ENCODE data around the gene EPHA1. TPM values are rescaled to one million over a fixed set of nuclear protein-coding genes. Genes with fewer than 3 reads are reported as not detected.

Gene EPHA1
- total RNA-seq, 5 donors from 2014 or later (not counting 1 experiment from before 2014, with no cell fraction given) = 23.8 to 49.8 (median 43.5) TPM

DNA sequence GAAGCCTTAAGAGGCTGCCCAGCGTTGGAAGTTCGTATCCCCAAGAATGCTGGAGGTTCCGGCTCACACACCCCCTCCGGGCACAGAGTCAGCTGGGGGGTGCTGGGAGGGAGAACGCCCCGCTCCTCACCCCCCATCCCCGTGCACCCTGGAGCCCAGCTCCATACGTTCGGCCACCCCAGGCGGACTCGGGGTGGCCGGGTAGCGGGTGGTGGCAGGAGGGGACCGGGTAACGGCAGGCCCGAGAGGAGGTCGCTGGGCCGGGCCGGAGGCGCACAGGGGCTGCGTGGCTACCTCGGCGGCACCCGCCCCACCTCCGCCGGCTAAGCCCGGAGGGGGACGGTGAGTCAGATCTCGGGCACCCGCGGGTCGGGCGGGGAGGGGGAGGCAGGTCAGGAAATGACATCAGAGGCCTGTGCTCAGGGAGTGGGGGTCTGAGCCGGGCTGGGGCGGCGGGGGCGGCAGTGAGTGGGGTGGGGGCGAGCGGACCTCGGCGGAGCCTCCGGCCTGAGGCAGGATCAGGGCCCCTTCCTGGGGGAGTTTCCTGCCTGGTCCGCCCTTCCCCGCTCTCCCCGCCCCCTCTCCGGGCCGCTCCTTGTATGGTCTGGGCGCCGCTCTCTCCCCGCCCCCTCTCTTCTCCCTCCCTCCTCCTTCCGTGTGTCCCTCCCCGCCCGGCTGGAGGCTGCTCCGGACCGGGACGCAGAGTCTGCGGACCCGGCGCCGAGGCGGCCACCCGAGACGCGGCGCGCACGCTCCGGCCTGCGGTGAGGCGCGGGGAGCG is 27.8 kb downstream of the EPHA1 start, which contains the start of gene ZYX:
Gene ZYX (plus strand): TSS at position 700 of the 781 bp plus-strand sequence. CDS start 227 bp downstream, outside the sequence.
- ATAC-seq (replicated peaks in 1 of 4) (peak; percentile 74 to 81 (median 78)), DNase-seq (peak; percentile 62 to 92 (median 77))
- H3K36me3 Mint-ChIP-seq = no peaks in the 10 kb centered on the region
- 2% methylated on average over 51 of the region's 72 CpGs for WGBS (ENCODE audit: insufficient coverage)
- peak within 1 kb of the TSS in 2 of 3 donors; percentile 89 to 92 for H3K4me3 Mint-ChIP-seq
- H3K27ac ChIP-seq (ENCODE audit: low read length) = peak within 1 kb of the TSS; percentile 97
- peaks cover 14 to 84% of the 10 kb centered on the region in 2 experiments for H3K4me1 ChIP-seq (ENCODE audit: control insufficient read depth in 1 of 2, extremely low read depth in 1 of 2, insufficient read depth in 2 of 2, low read length in 2 of 2)
- H3K27ac Mint-ChIP-seq = peak within 1 kb of the TSS; percentile 96 to 97
- POLR2A ChIA-PET = interaction anchor here in 1 of 2 donors (0.5 kb wide), 1 partner anchor 48 kb away, joined by 3 read pairs; no protein-coding TSS in a partner anchor
- H3K4me1 Mint-ChIP-seq = peaks cover 38 to 39% (median 38%) of the 10 kb centered on the region in 3 donors
- H3K4me3 ChIP-seq (ENCODE audit: control insufficient read depth in 1 of 2, extremely low read depth in 1 of 2, low read length in 1 of 2) = peak within 1 kb of the TSS; percentile 82 to 100
- no peaks in the 10 kb centered on the region for H3K9me3 ChIP-seq
- no peaks in the 10 kb centered on the region for H3K27me3 Mint-ChIP-seq
- peaks cover 0 to 5% of the 10 kb centered on the region in 2 donors for H3K36me3 ChIP-seq (ENCODE audit: control insufficient read depth in 2 of 2, extremely low read depth in 1 of 2, insufficient read depth in 1 of 2, low read length in 1 of 2)
- H3K27me3 ChIP-seq (replicated peaks in 1 of 2; ENCODE audit: control insufficient read depth in 2 of 2, extremely low read depth in 1 of 2, insufficient read depth in 2 of 2, low read length in 1 of 2) = no peaks in the 10 kb centered on the region
- H3K9me3 Mint-ChIP-seq = no peaks in the 10 kb centered on the region
- CTCF ChIA-PET = interaction anchor here (0.5 to 2.7 kb wide), 28 partner anchors 11 to 570 kb away, joined by 3 to 19 read pairs (median 4); partner anchors contain the start of gene CASP2 (in 1 of the 2)

DNA sequence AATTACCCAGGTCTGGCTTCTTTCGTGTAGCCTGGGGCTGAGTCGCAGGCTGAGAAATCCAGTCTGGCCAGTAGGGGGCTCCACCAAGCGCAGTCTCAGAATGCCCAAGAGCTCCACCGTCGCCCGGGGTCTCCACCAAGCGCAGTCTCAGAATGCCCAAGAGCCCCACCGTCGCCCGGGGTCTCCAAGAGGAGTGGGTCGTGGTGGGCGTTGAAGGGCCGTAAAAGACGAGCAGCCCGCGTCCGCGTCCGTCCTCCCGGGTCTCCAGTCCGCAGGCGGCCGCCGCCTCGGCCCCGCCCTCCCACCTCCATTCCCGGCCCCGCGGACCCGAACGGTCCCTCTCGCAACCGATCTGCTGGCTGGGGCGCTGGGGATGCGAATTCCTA is 28.4 kb downstream of the EPHA1 start:
- Histone ChIP-seq H3K9me3 (no peaks in the 10 kb centered on the region), H3K27me3 (replicated peaks in 1 of 2; ENCODE audit: control insufficient read depth in 2 of 2, extremely low read depth in 1 of 2, insufficient read depth in 2 of 2, low read length in 1 of 2) (no peaks in the 10 kb centered on the region), H3K27ac (ENCODE audit: low read length) (peak overlapping the region; percentile 97), H3K36me3 (ENCODE audit: control insufficient read depth in 2 of 2, extremely low read depth in 1 of 2, insufficient read depth in 1 of 2, low read length in 1 of 2) (peaks cover 0 to 5% of the 10 kb centered on the region in 2 donors), H3K4me1 (ENCODE audit: control insufficient read depth in 1 of 2, extremely low read depth in 1 of 2, insufficient read depth in 2 of 2, low read length in 2 of 2) (peaks cover 17 to 84% of the 10 kb centered on the region in 2 experiments), H3K4me3 (ENCODE audit: control insufficient read depth in 1 of 2, extremely low read depth in 1 of 2, low read length in 1 of 2) (peak overlapping the region; percentile 82 to 100)
- Mint-ChIP-seq H3K36me3 (no peaks in the 10 kb centered on the region), H3K9me3 (no peaks in the 10 kb centered on the region), H3K4me1 (peaks cover 44 to 45% (median 44%) of the 10 kb centered on the region in 3 donors), H3K4me3 (peak overlapping the region in 2 of 3 donors; percentile 89 to 92), H3K27ac (peak overlapping the region; percentile 96 to 97), H3K27me3 (no peaks in the 10 kb centered on the region)
- peak; percentile 53 to 64 (median 54) for ATAC-seq (replicated peaks in 1 of 4)
- DNase-seq = peak; percentile 65 to 93 (median 83)
- CTCF ChIA-PET = interaction anchor here (0.5 to 2.7 kb wide), 34 partner anchors 10 to 1062 kb away, joined by 3 to 19 read pairs (median 4); partner anchors contain the start of genes CASP2 (in 1 of the 2) and TCAF1 (in 1 of the 2)
- POLR2A ChIA-PET = interaction anchor here in 1 of 2 donors (1.0 kb wide), 1 partner anchor 27 kb away, joined by 4 read pairs; no protein-coding TSS in a partner anchor
- under 1% methylated on average over 29 of the region's 35 CpGs for WGBS (ENCODE audit: insufficient coverage)

DNA sequence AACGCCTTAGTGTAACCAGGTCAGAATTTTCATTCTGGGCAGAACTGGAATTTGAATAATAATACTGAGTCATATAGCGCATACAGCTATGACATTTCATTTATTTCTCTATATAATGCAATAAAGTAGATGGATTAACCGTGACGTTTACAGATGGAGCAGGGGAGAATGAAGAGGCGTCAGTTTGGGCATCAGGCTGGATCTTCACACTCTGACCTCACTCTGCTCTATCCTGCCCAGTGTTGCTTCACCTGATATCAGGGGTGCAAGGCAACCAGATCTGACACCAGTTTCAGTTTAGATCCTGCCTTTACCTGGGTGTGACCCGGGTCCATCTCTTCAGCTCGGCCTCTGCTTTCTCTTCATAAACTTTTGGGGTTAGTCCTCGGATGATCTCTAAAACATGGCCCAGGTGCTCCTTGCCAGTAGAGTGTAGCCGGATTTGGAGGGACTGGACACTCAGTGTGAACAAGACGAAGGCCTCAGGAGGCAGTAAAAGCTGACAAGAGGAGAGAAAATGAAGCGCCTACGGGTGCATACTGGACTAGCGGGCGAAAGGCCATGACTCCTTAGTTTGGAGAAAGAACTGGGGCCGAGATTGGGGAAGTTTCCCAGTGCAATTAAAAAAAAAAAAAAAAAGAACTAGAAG is 28.9 kb downstream of the EPHA1 start:
- Histone ChIP-seq H3K36me3 (ENCODE audit: control insufficient read depth in 2 of 2, extremely low read depth in 1 of 2, insufficient read depth in 1 of 2, low read length in 1 of 2) (peaks cover 0 to 5% of the 10 kb centered on the region in 2 donors), H3K27me3 (replicated peaks in 1 of 2; ENCODE audit: control insufficient read depth in 2 of 2, extremely low read depth in 1 of 2, insufficient read depth in 2 of 2, low read length in 1 of 2) (no peaks in the 10 kb centered on the region), H3K4me3 (ENCODE audit: control insufficient read depth in 1 of 2, extremely low read depth in 1 of 2, low read length in 1 of 2) (peak overlapping the region; percentile 82 to 100), H3K27ac (ENCODE audit: low read length) (peak overlapping the region; percentile 97), H3K4me1 (ENCODE audit: control insufficient read depth in 1 of 2, extremely low read depth in 1 of 2, insufficient read depth in 2 of 2, low read length in 2 of 2) (peaks cover 18 to 84% of the 10 kb centered on the region in 2 experiments), H3K9me3 (no peaks in the 10 kb centered on the region)
- no peaks in the 10 kb centered on the region for H3K36me3 Mint-ChIP-seq
- peak overlapping the region; percentile 96 to 97 for H3K27ac Mint-ChIP-seq
- CTCF ChIA-PET = interaction anchor here (0.5 to 2.7 kb wide), 30 partner anchors 10 to 1062 kb away, joined by 3 to 19 read pairs (median 4); partner anchors contain the start of genes CASP2 (in 1 of the 2) and TCAF1 (in 1 of the 2)
- no peaks in the 10 kb centered on the region for H3K27me3 Mint-ChIP-seq
- DNase-seq (peak in 2 of 35 experiments; percentile 28 to 40), ATAC-seq (replicated peaks in 1 of 4) (no peak)
- WGBS (ENCODE audit: insufficient coverage) = 5% methylated on average over 10 of the region's 15 CpGs
- peak overlapping the region in 2 of 3 donors; percentile 89 to 92 for H3K4me3 Mint-ChIP-seq
- peaks cover 49 to 50% (median 49%) of the 10 kb centered on the region in 3 donors for H3K4me1 Mint-ChIP-seq
- H3K9me3 Mint-ChIP-seq = no peaks in the 10 kb centered on the region
- POLR2A ChIA-PET = interaction anchor here in 1 of 2 donors (1.0 kb wide), 1 partner anchor 27 kb away, joined by 4 read pairs; no protein-coding TSS in a partner anchor

DNA sequence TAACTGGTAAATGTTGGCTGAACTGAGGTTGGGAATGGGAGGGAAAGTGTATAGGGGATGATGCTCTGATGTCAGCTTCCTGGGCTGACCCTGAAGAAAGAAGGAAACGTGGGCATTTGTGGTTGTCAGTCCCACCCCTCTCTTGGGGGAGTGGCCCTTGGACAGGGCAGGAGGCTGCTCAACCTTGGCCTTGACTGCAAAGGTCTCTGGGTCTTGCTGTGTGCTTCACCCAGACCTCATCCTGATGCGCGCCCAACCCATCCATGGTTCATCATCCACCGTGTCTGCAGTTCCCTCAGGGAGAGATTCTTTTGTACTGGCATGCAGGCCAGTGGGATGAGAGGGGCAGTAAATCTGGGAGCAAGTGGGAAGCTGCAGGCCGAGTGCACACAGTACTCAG is 32.3 kb downstream of the EPHA1 start:
- ATAC-seq (replicated peaks in 1 of 4) (no peak), DNase-seq (no peak)
- POLR2A ChIA-PET = interaction anchor here in 1 of 2 donors (0.5 kb wide), 1 partner anchor 55 kb away, joined by 3 read pairs; no protein-coding TSS in a partner anchor
- no peaks in the 10 kb centered on the region for H3K9me3 ChIP-seq
- 73% methylated on average over 3 of the region's 5 CpGs for WGBS (ENCODE audit: insufficient coverage)
- peak overlapping the region; percentile 88 for H3K27ac ChIP-seq (ENCODE audit: low read length)
- H3K27me3 ChIP-seq (replicated peaks in 1 of 2; ENCODE audit: control insufficient read depth in 2 of 2, extremely low read depth in 1 of 2, insufficient read depth in 2 of 2, low read length in 1 of 2) = no peaks in the 10 kb centered on the region
- Mint-ChIP-seq H3K4me1 (peaks cover 75 to 80% (median 76%) of the 10 kb centered on the region in 3 donors), H3K36me3 (no peaks in the 10 kb centered on the region), H3K9me3 (no peaks in the 10 kb centered on the region), H3K27me3 (no peaks in the 10 kb centered on the region), H3K27ac (peak overlapping the region; percentile 93), H3K4me3 (peak overlapping the region in 1 of 3 donors; percentile 52)
- CTCF ChIA-PET = interaction anchor here in 1 of 2 donors (1.1 kb wide), 1 partner anchor 32 kb away, joined by 3 read pairs; the partner anchor contains the start of gene EPHA1
- peaks cover 21 to 71% of the 10 kb centered on the region in 2 experiments for H3K4me1 ChIP-seq (ENCODE audit: control insufficient read depth in 1 of 2, extremely low read depth in 1 of 2, insufficient read depth in 2 of 2, low read length in 2 of 2)
- no peaks in the 10 kb centered on the region for H3K36me3 ChIP-seq (ENCODE audit: control insufficient read depth in 2 of 2, extremely low read depth in 1 of 2, insufficient read depth in 1 of 2, low read length in 1 of 2)
- H3K4me3 ChIP-seq (ENCODE audit: control insufficient read depth in 1 of 2, extremely low read depth in 1 of 2, low read length in 1 of 2) = no peak overlapping the region

DNA sequence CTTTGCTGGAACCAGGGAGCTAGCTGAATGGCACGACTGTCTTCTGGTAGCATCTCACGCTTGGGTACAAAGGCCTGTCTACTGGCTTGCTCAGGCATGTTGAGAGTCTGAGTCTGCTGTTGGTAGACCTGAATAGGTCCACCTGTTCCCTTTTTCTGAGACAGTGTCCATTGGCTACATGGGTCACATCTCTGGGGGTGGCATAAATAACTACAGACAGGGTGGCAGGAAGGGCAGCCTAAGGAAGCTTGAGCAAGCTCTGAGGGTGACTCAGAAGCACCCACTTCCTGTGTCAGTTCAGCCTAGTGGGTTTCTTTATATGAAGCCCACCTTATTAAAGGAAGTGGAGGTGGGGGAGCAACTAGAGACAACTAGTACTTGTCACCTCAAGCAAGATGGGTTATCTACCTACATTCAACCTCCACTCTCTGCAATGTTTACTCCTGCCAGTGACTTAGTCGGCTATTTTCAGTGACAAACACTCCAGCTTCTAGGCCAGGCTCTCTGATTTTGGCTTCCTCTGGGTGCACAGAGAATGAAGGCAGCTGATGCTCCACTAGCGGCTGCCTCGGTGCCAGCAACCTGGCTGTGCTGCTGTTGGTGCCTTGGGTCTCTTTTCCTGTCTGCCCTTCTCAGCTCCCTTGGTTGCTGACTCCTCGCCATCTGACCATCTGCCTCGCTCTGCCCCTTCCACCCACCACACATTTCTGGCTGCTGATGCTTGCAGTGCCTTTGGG is 33.2 kb downstream of the EPHA1 start:
- WGBS (ENCODE audit: insufficient coverage) = 29% methylated on average over 5 of the region's 7 CpGs
- ChIA-PET CTCF (interaction anchor here (0.5 to 1.9 kb wide), 13 partner anchors 9 to 592 kb away, joined by 3 to 6 read pairs (median 3); partner anchors contain the start of gene EPHA1 (in 1 of the 2)), POLR2A (interaction anchor here in 1 of 2 donors (1.0 to 1.4 kb wide), 2 partner anchors 9 to 590 kb away, joined by 3 to 4 read pairs; no protein-coding TSS in a partner anchor)
- H3K36me3 Mint-ChIP-seq = no peaks in the 10 kb centered on the region
- peak overlapping the region; percentile 93 for H3K27ac Mint-ChIP-seq
- Histone ChIP-seq H3K4me3 (ENCODE audit: control insufficient read depth in 1 of 2, extremely low read depth in 1 of 2, low read length in 1 of 2) (no peak overlapping the region), H3K9me3 (no peaks in the 10 kb centered on the region), H3K27ac (ENCODE audit: low read length) (peak overlapping the region; percentile 88), H3K27me3 (replicated peaks in 1 of 2; ENCODE audit: control insufficient read depth in 2 of 2, extremely low read depth in 1 of 2, insufficient read depth in 2 of 2, low read length in 1 of 2) (no peaks in the 10 kb centered on the region), H3K36me3 (ENCODE audit: control insufficient read depth in 2 of 2, extremely low read depth in 1 of 2, insufficient read depth in 1 of 2, low read length in 1 of 2) (no peaks in the 10 kb centered on the region), H3K4me1 (ENCODE audit: control insufficient read depth in 1 of 2, extremely low read depth in 1 of 2, insufficient read depth in 2 of 2, low read length in 2 of 2) (peaks cover 21 to 74% of the 10 kb centered on the region in 2 experiments)
- H3K9me3 Mint-ChIP-seq = no peaks in the 10 kb centered on the region
- peak; percentile 54 to 75 (median 72) for ATAC-seq (replicated peaks in 1 of 4)
- peak in 31 of 35 experiments; percentile 16 to 70 (median 40) for DNase-seq
- H3K27me3 Mint-ChIP-seq = no peaks in the 10 kb centered on the region
- peaks cover 78 to 87% (median 79%) of the 10 kb centered on the region in 3 donors for H3K4me1 Mint-ChIP-seq
- peak overlapping the region; percentile 2 to 52 (median 21) for H3K4me3 Mint-ChIP-seq

All from T-cell (primary cell).